Body of pancreas (tissue), 4 donors: ENCODE data around the gene DNAJC5G. TPM values are rescaled to one million over a fixed set of nuclear protein-coding genes. Genes with fewer than 3 reads are reported as not detected.
"Not testable (repeated sequence)": the region's sequence is repeated elsewhere in the genome, so short reads cannot be mapped to it uniquely, and the experiment has no call there.

Experiments
- ATAC-seq: fragments of 150-250 bp; one replicate; pipeline ENCODE4 v1.9.1; 2016
- DNase-seq, 4 donors: peaks; one replicate each; pipeline ENCODE4 v3.0.0-alpha.2; 2019
- H3K27ac ChIP-seq, 4 donors: fragments of 200-600 bp; sonication (generic); 1 replicate in 3 of 4; 2 replicates in 1 of 4; pipeline versions ENCODE4 v1.5.1 to v1.6.1; 2016 to 2019; ENCODE audit warnings: mild to moderate bottlenecking in 1 of 4, mixed read lengths in 1 of 4, moderate library complexity in 1 of 4
- H3K27me3 ChIP-seq, 2 donors: fragments of 200-600 bp; sonication (generic); one replicate each; pipeline ENCODE4 v1.6.0; 2016; ENCODE audit warnings: mild to moderate bottlenecking in 1 of 2
- H3K36me3 ChIP-seq, 2 donors: fragments of 200-600 bp; sonication (generic); replicated peaks in 1 of 2; 2 replicates each; pipeline ENCODE4 v1.5.1; 2016; ENCODE audit warnings: low read depth in 2 of 2; ENCODE audit not compliant: insufficient read depth in 1 of 2
- H3K4me1 ChIP-seq: fragments of 200-600 bp; sonication (generic); one replicate; pipeline ENCODE4 v1.6.0; 2016
- H3K4me3 ChIP-seq, 2 donors: fragments of 200-600 bp; sonication (generic); 1 replicate in 1 of 2; 2 replicates in 1 of 2; pipeline ENCODE4 v1.5.1; 2016 to 2019
- H3K9me3 ChIP-seq, 3 donors: fragments of 200-600 bp; sonication (generic); 1 replicate in 2 of 3; 2 replicates in 1 of 3; pipeline ENCODE4 v1.5.1; 2016
- POLR2A ChIP-seq, 3 donors: fragments of 450-650 bp; IDR thresholded peaks; one replicate each; pipeline ENCODE4 v1.6.1; 2016; ENCODE audit warnings: antibody characterized with exemption in 3 of 3, mild to moderate bottlenecking in 2 of 3
- WGBS, 2 donors: methylation state at CpG; one replicate each; pipeline ENCODE4 v1.1.5; 2017; 5-methylcytosine and 5-hydroxymethylcytosine counted together
- intact Hi-C: fragments of 100-400 bp; cut with DNase I; formaldehyde crosslinking; loops from one replicate; pipeline ENCODE4 v1.15.1; 2023
- total RNA-seq, 2 donors: library from RNA; depleted of rRNA; stranded (reverse); fragments of >200 nt; gene quantifications; one replicate each; pipeline ENCODE4 v1.1.0, GENCODE V29; 2016
- TF ChIP-seq, protein P1 (sequence below), 7 experiments: fragments of 450-650 bp in 4 of 7; fragments of 200-600 bp in 3 of 7; sonication (generic) in 3 of 7; IDR thresholded peaks; one replicate each; pipeline ENCODE4 v1.5.1; 2016 to 2019; ENCODE audit warnings: antibody characterized with exemption in 7 of 7

DNAJC5G gene
- total RNA-seq, 2 donors from 2014 or later, result 1.3 TPM; not detected in 1

GRCh38 chr2:27297195-27297594 lies 22.0 kb downstream of the DNAJC5G start:
- Histone ChIP-seq H3K36me3 (no peaks in the 10 kb centered on the region), H3K9me3 (no peaks in the 10 kb centered on the region), H3K4me1 (peaks cover 10% of the 10 kb centered on the region), H3K27me3 (no peaks in the 10 kb centered on the region), H3K4me3 (no peak overlapping the region), H3K27ac (no peak overlapping the region)
- 59 to 64% methylated on average over 3 of the region's 3 CpGs for WGBS, 2 donors
- no peak for ATAC-seq
- DNase-seq, result no peak
- intact Hi-C loops, result no loop called here
- TF ChIP-seq, protein P1, sequence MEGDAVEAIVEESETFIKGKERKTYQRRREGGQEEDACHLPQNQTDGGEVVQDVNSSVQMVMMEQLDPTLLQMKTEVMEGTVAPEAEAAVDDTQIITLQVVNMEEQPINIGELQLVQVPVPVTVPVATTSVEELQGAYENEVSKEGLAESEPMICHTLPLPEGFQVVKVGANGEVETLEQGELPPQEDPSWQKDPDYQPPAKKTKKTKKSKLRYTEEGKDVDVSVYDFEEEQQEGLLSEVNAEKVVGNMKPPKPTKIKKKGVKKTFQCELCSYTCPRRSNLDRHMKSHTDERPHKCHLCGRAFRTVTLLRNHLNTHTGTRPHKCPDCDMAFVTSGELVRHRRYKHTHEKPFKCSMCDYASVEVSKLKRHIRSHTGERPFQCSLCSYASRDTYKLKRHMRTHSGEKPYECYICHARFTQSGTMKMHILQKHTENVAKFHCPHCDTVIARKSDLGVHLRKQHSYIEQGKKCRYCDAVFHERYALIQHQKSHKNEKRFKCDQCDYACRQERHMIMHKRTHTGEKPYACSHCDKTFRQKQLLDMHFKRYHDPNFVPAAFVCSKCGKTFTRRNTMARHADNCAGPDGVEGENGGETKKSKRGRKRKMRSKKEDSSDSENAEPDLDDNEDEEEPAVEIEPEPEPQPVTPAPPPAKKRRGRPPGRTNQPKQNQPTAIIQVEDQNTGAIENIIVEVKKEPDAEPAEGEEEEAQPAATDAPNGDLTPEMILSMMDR (IDR thresholded peaks at IDR 0.05), result no peak
- TF ChIP-seq POLR2A (IDR thresholded peaks at IDR 0.05), result no peak

DNA sequence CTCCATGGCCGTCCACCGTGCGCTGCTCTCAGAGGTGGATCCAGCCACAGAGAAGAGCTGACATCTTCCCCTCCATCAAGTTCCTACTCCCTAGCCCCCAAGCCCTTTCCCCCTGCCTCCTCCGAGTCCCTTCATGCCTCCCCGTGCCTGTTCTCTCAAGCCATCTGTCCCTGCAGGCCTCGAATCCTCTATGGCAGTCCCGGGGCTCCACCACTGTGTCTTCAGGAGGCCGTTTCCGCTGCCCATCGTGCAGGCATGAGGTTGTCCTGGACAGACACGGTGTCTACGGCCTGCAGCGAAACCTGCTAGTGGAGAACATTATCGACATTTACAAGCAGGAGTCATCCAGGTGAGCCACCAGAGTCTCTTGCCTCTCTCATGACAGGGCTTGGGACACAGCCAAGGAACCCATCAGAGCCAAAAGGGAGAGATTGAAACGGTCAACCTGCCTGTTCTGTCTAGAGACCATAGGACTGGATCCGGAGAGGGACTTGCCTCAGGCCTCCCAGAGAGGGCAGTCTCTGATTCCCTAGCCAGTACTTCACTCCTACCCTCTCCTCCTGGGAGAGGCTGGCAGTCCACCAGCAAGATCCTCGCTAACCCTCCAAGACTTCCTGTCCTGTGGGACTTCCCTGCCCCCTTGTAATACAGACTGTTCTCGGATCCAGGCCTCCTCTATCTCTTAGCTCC lies 23.3 kb downstream of the DNAJC5G start:
- ATAC-seq (no peak), DNase-seq (no peak)
- H3K27me3 ChIP-seq, result no peaks in the 10 kb centered on the region
- intact Hi-C loops, result no loop called here
- 77% methylated on average over 14 to 18 of the region's 18 CpGs for WGBS, 2 donors
- TF ChIP-seq, protein P1 (IDR thresholded peaks at IDR 0.05), result no peak
- TF ChIP-seq POLR2A (IDR thresholded peaks at IDR 0.05), result no peak
- no peak overlapping the region for H3K4me3 ChIP-seq
- H3K27ac ChIP-seq, result no peak overlapping the region
- peaks cover 6% of the 10 kb centered on the region for H3K4me1 ChIP-seq
- no peaks in the 10 kb centered on the region for H3K9me3 ChIP-seq
- H3K36me3 ChIP-seq, result no peaks in the 10 kb centered on the region

- not testable (repeated sequence) for DNase-seq, H3K27me3 ChIP-seq, H3K4me3 ChIP-seq, ATAC-seq, H3K36me3 ChIP-seq, H3K9me3 ChIP-seq, H3K27ac ChIP-seq, H3K4me1 ChIP-seq
- intact Hi-C loops, result loop anchor here (10.0 kb wide), 1 partner anchor 206 kb away; no protein-coding TSS in a partner anchor
- 67 to 70% methylated on average over 4 of the region's 4 CpGs for WGBS, 2 donors
These were observed 25.4 kb downstream of the DNAJC5G start for GRCh38 chr2:27300606-27301005.

- intact Hi-C loops, result loop anchor here (10.0 kb wide), 1 partner anchor 209 kb away; no protein-coding TSS in a partner anchor
- 14 to 16% methylated on average over 24 to 25 of the region's 25 CpGs for WGBS, 2 donors
- H3K27ac ChIP-seq, result peak overlapping the region in 1 of 4 donors; percentile 12
- peaks cover 0 to 19% of the 10 kb centered on the region in 2 donors for H3K27me3 ChIP-seq
- DNase-seq (peak; percentile 56 to 78 (median 70)), ATAC-seq (peak; percentile 88)
- H3K4me3 ChIP-seq, result no peak overlapping the region
- peak in 1 of 3 donors; percentile 18 for TF ChIP-seq POLR2A (IDR thresholded peaks at IDR 0.05)
- TF ChIP-seq, protein P1 (IDR thresholded peaks at IDR 0.05), result peak; percentile 42 to 96 (median 92)
- peaks cover 28% of the 10 kb centered on the region for H3K4me1 ChIP-seq
- H3K36me3 ChIP-seq, result no peaks in the 10 kb centered on the region
- no peaks in the 10 kb centered on the region for H3K9me3 ChIP-seq
These were observed 28.1 kb downstream of the DNAJC5G start for GRCh38 chr2:27303093-27304025.
